GM18498 (cell line): ENCODE data around the gene APOBEC4.

Experiments
- ATAC-seq: cut with Tn5 transposase; IDR thresholded peaks from one replicate; pipeline ENCODE4 v1.9.1; 2021; ENCODE audit warnings: mild to moderate bottlenecking, moderate library complexity; ENCODE audit not compliant: unreplicated experiment

The APOBEC4 gene

GRCh38 chr1:183675883-183676585 is 22.9 kb upstream of the APOBEC4 start:
- ATAC-seq, result no peak

GRCh38 chr1:183675381-183675780 is 22.3 kb upstream of the APOBEC4 start:
- ATAC-seq, result no peak

GRCh38 chr1:183674886-183675285 is 21.8 kb upstream of the APOBEC4 start:
- no peak for ATAC-seq

GRCh38 chr1:183674339-183674738 is 21.2 kb upstream of the APOBEC4 start:
- ATAC-seq, result no peak

GRCh38 chr1:183673605-183674323 is 20.6 kb upstream of the APOBEC4 start:
- ATAC-seq, result no peak

GRCh38 chr1:183670169-183670568 is 17.1 kb upstream of the APOBEC4 start:
- ATAC-seq, result no peak

- no peak for ATAC-seq
These were observed 3.2 kb upstream of the APOBEC4 start for GRCh38 chr1:183656355-183656754.

- ATAC-seq, result peak; percentile 58
These were observed 2.5 kb upstream of the APOBEC4 start for GRCh38 chr1:183655562-183656075.

- ATAC-seq, result no peak
These were observed 1.6 kb upstream of the APOBEC4 start for GRCh38 chr1:183654706-183655105.

- ATAC-seq, result no peak
These were observed 848 bp upstream of the APOBEC4 start for GRCh38 chr1:183653876-183654451.

- no peak for ATAC-seq
These were observed 312 bp upstream of the APOBEC4 start for GRCh38 chr1:183653462-183653794.

GRCh38 chr1:183652107-183652506 is 1.0 kb downstream of the APOBEC4 start:
- ATAC-seq, result peak; percentile 61

- ATAC-seq, result no peak
These were observed 1.5 kb downstream of the APOBEC4 start for GRCh38 chr1:183651612-183652011.

GRCh38 chr1:183648042-183648441 is 5.1 kb downstream of the APOBEC4 start:
- ATAC-seq, result no peak

- no peak for ATAC-seq
These were observed 6.3 kb downstream of the APOBEC4 start for GRCh38 chr1:183646776-183647175.

- no peak for ATAC-seq
These were observed 7.6 kb downstream of the APOBEC4 start for GRCh38 chr1:183645531-183645930.

GRCh38 chr1:183642166-183642565 is 10.9 kb downstream of the APOBEC4 start:
- no peak for ATAC-seq

GRCh38 chr1:183640193-183640592 is 12.9 kb downstream of the APOBEC4 start:
- ATAC-seq, result no peak

GRCh38 chr1:183638649-183639387 is 14.3 kb downstream of the APOBEC4 start:
- ATAC-seq, result no peak

GRCh38 chr1:183636783-183637182 is 16.3 kb downstream of the APOBEC4 start:
- no peak for ATAC-seq

GRCh38 chr1:183636334-183636682 is 16.8 kb downstream of the APOBEC4 start:
- no peak for ATAC-seq
